ENCODE data around the gene TMEM256.

DNA sequence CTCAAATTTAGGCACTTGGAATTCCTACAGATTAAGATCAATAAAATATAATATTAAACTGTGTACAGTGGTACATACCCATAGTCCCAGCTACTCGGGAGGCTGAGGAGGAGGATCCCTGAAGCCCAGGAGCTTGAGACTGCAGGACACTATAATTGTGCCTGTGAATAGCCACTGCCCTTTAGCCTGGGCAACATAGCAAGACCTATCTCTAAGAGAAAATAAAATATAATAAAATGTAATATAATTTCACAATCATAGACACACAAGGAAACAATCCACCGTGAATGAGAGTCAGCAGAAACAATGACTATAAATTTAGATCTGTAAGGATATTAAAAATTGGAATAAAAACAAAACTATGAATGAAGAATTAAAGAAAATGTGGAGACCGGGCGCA lies 33.0 kb downstream of the TMEM256 start:
- TF ChIP-seq, protein P1, sequence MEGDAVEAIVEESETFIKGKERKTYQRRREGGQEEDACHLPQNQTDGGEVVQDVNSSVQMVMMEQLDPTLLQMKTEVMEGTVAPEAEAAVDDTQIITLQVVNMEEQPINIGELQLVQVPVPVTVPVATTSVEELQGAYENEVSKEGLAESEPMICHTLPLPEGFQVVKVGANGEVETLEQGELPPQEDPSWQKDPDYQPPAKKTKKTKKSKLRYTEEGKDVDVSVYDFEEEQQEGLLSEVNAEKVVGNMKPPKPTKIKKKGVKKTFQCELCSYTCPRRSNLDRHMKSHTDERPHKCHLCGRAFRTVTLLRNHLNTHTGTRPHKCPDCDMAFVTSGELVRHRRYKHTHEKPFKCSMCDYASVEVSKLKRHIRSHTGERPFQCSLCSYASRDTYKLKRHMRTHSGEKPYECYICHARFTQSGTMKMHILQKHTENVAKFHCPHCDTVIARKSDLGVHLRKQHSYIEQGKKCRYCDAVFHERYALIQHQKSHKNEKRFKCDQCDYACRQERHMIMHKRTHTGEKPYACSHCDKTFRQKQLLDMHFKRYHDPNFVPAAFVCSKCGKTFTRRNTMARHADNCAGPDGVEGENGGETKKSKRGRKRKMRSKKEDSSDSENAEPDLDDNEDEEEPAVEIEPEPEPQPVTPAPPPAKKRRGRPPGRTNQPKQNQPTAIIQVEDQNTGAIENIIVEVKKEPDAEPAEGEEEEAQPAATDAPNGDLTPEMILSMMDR (IDR thresholded peaks at IDR 0.05), result no peak
- TF ChIP-seq ZFX (IDR thresholded peaks at IDR 0.05; ENCODE audit: borderline replicate concordance), result no peak

All from 22Rv1 (cell line).